ENCODE results near the gene CNTN1. TPM values are rescaled to one million over a fixed set of nuclear protein-coding genes. Genes with fewer than 3 reads are reported as not detected.
A peak's percentile ranks its signal among the peaks of the same experiment; 100 is the strongest.

Gene CNTN1
- total and polyA plus RNA-seq, 7 donors = 0.10 to 1.4 (median 0.23) TPM

DNA sequence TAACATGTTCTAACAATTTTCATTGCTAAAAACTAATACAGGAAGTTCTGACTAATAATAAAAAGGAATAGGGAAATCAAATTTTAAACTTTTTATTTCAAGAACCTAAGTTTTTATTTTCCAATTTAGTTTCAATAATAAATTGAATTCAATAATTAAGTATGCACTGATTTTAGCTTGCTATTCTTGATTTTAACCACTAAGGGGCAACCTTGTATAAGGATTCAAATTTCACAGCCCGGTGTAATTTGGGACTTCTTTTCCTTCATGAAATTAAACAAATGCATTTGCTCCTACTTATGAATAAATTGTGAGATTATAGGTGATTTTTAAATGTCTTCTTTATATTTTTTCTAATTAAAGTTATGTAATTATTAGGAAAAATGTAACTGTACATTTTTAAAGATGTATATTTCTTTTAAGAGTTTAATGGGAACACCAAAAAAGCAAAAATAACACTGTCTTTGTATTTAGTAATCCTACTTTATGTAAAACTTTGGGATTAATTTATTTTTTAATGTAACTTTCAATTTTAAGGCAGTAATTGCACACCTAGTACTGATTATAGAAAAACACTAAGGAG is 254.5 kb downstream of the CNTN1 start:
- H3K36me3 ChIP-seq (ENCODE audit: insufficient read depth in 1 of 2, low read depth in 1 of 2) = no peaks in the 10 kb centered on the region
- H3K27me3 ChIP-seq (ENCODE audit: insufficient read depth in 3 of 3, low read length in 2 of 3) = no peaks in the 10 kb centered on the region
- intact Hi-C loops (cut with DNase I) = loop anchor here (5.0 to 10.0 kb wide), 2 partner anchors 1076 to 1078 kb away; no protein-coding TSS in a partner anchor
- H3K9me3 ChIP-seq = no peaks in the 10 kb centered on the region
- H3K4me1 ChIP-seq = no peaks in the 10 kb centered on the region
- H3K4me3 ChIP-seq = no peak overlapping the region
- DNase-seq (no peak), ATAC-seq (no peak)
- no peak overlapping the region for H3K27ac ChIP-seq
- WGBS, 3 donors = 0% methylated on average over 1 of the region's 1 CpG
- TF ChIP-seq CTCF (IDR thresholded peaks at IDR 0.05) = peak; percentile 67

DNA sequence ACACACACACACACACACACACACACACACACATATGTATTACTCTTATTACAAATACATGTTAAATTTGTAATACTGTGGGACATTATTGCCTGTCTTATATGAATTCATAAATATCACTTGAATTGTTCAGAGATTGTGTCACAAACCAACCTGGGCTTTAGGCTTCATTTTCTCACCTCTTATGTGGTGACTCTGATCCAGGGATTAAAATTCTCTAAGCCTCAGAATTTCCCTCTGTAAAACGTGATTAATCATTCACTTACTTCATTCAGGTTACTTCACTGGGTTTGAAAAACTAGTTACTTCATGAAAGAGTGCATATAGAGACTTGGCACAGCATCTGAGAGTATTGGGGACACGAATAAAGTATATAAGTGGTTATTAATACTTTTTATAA is 255.6 kb downstream of the CNTN1 start:
- Histone ChIP-seq H3K36me3 (ENCODE audit: insufficient read depth in 1 of 2, low read depth in 1 of 2) (no peaks in the 10 kb centered on the region), H3K9me3 (no peaks in the 10 kb centered on the region), H3K4me1 (no peaks in the 10 kb centered on the region), H3K4me3 (no peak overlapping the region), H3K27ac (no peak overlapping the region), H3K27me3 (ENCODE audit: insufficient read depth in 3 of 3, low read length in 2 of 3) (no peaks in the 10 kb centered on the region)
- intact Hi-C loops (cut with DNase I) = loop anchor here (5.0 to 10.0 kb wide), 2 partner anchors 1075 to 1077 kb away; no protein-coding TSS in a partner anchor
- WGBS, 3 donors = 21 to 41% (median 32%) methylated on average over 2 of the region's 2 CpGs
- ATAC-seq (no peak), DNase-seq (no peak)
- no peak for TF ChIP-seq CTCF (IDR thresholded peaks at IDR 0.05)

DNA sequence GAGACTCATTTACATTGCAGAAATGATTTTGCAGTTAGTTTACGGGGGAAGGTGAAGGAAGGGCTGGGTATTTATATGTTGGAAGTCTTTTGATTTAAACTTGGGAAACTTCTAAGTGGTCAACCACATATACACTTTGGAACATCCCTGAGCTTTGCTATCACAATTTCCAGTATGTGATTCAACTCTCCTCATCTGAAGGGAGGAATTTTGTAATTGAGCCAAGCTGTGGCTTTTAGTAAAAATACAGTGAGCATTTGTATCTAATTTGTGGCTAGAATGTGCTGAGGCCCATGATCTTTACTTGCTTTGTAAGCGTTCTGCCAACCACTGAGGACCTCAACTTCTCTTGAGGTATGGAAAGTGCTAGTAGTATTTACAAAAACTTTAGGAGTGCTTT is 260.8 kb downstream of the CNTN1 start:
- no peak for TF ChIP-seq CTCF (IDR thresholded peaks at IDR 0.05)
- DNase-seq = no peak
- H3K36me3 ChIP-seq (ENCODE audit: insufficient read depth in 1 of 2, low read depth in 1 of 2) = no peaks in the 10 kb centered on the region
- no peaks in the 10 kb centered on the region for H3K27me3 ChIP-seq (ENCODE audit: insufficient read depth in 3 of 3, low read length in 2 of 3)
- H3K9me3 ChIP-seq = no peaks in the 10 kb centered on the region
- ATAC-seq = no peak
- intact Hi-C loops (cut with DNase I) = no loop called here
- H3K27ac ChIP-seq = no peak overlapping the region
- no peaks in the 10 kb centered on the region for H3K4me1 ChIP-seq
- 87 to 93% (median 92%) methylated on average over 2 of the region's 2 CpGs for WGBS, 3 donors
- H3K4me3 ChIP-seq = no peak overlapping the region

- 90 to 96% (median 92%) methylated on average over 1 of the region's 1 CpG for WGBS, 3 donors
Observed at GRCh38 chr12:40957417-40957816, 265.2 kb downstream of the CNTN1 start.

More at GRCh38 chr12:40957417-40957816, 265.2 kb downstream of the CNTN1 start:
- H3K27me3 ChIP-seq (ENCODE audit: insufficient read depth in 3 of 3, low read length in 2 of 3) = no peaks in the 10 kb centered on the region
- no peak for DNase-seq
- no peak for TF ChIP-seq CTCF (IDR thresholded peaks at IDR 0.05)
- intact Hi-C loops (cut with DNase I) = no loop called here
- no peaks in the 10 kb centered on the region for H3K36me3 ChIP-seq (ENCODE audit: insufficient read depth in 1 of 2, low read depth in 1 of 2)
- H3K4me1 ChIP-seq = no peaks in the 10 kb centered on the region
- H3K27ac ChIP-seq = no peak overlapping the region
- H3K4me3 ChIP-seq = no peak overlapping the region
- no peaks in the 10 kb centered on the region for H3K9me3 ChIP-seq
- no peak for ATAC-seq
